ENCODE measurements around the gene ECM2. TPM values are rescaled to one million over a fixed set of nuclear protein-coding genes. Genes with fewer than 3 reads are reported as not detected.

Gene ECM2
- total RNA-seq, 2 donors from 2014 or later = 1.8 to 3.2 TPM

GRCh38 chr9:92516521-92516920, 19.3 kb downstream of the ECM2 start:
- H3K4me3 ChIP-seq (ENCODE audit: low read length) = no peak overlapping the region
- no peak overlapping the region for H3K27ac ChIP-seq (ENCODE audit: low read depth, low read length)

GRCh38 chr9:92514635-92515034, 21.2 kb downstream of the ECM2 start:
- Mint-ChIP-seq H3K36me3 (ENCODE audit: low read depth) (no peaks in the 10 kb centered on the region), H3K4me1 (peaks cover 12% of the 10 kb centered on the region), H3K4me3 (no peak overlapping the region), H3K27me3 (ENCODE audit: insufficient read depth) (no peaks in the 10 kb centered on the region), H3K27ac (no peak overlapping the region), H3K9me3 (peaks cover 2% of the 10 kb centered on the region)
- H3K27me3 ChIP-seq (ENCODE audit: control insufficient read depth, insufficient read depth, low read length, poor library complexity, severe bottlenecking) = no peaks in the 10 kb centered on the region
- WGBS, 2 experiments (ENCODE audit: insufficient coverage in 1 of 2, insufficient read length in 1 of 2) = 93% methylated on average over 10 of the region's 10 CpGs; no CpG with 5 or more reads in 1 of the 2 experiments
- H3K9ac ChIP-seq (ENCODE audit: extremely low read depth, low read length, poor library complexity, severe bottlenecking) = no peak overlapping the region
- H3K27ac ChIP-seq (ENCODE audit: low read depth, low read length) = no peak overlapping the region
- DNase-seq = no peak
- no peaks in the 10 kb centered on the region for H3K36me3 ChIP-seq (ENCODE audit: control insufficient read depth, insufficient read depth, low read length)
- peaks cover 3% of the 10 kb centered on the region for H3K4me1 ChIP-seq (ENCODE audit: control insufficient read depth, insufficient read depth, low read length)
- H3K4me3 ChIP-seq (ENCODE audit: low read length) = no peak overlapping the region
- no peaks in the 10 kb centered on the region for H3K9me3 ChIP-seq (ENCODE audit: control insufficient read depth, low read length)
- no peak for TF ChIP-seq CTCF (conservative IDR thresholded peaks at IDR 0.05)

More at GRCh38 chr9:92516521-92516920, 19.3 kb downstream of the ECM2 start:
- Mint-ChIP-seq H3K9me3 (peaks cover 3% of the 10 kb centered on the region), H3K27ac (no peak overlapping the region), H3K4me3 (no peak overlapping the region), H3K36me3 (ENCODE audit: low read depth) (no peaks in the 10 kb centered on the region), H3K27me3 (ENCODE audit: insufficient read depth) (no peaks in the 10 kb centered on the region), H3K4me1 (peaks cover 11% of the 10 kb centered on the region)
- TF ChIP-seq CTCF (conservative IDR thresholded peaks at IDR 0.05) = no peak
- Histone ChIP-seq H3K4me1 (ENCODE audit: control insufficient read depth, insufficient read depth, low read length) (peaks cover 3% of the 10 kb centered on the region), H3K27me3 (ENCODE audit: control insufficient read depth, insufficient read depth, low read length, poor library complexity, severe bottlenecking) (no peaks in the 10 kb centered on the region), H3K9me3 (ENCODE audit: control insufficient read depth, low read length) (no peaks in the 10 kb centered on the region), H3K9ac (ENCODE audit: extremely low read depth, low read length, poor library complexity, severe bottlenecking) (no peak overlapping the region), H3K36me3 (ENCODE audit: control insufficient read depth, insufficient read depth, low read length) (no peaks in the 10 kb centered on the region)
- DNase-seq = no peak
- no CpG with 5 or more reads among the region's 1 CpG for WGBS, 2 experiments (ENCODE audit: insufficient coverage in 1 of 2, insufficient read length in 1 of 2)

- no peak overlapping the region for H3K27ac Mint-ChIP-seq
- Histone ChIP-seq H3K27me3 (ENCODE audit: control insufficient read depth, insufficient read depth, low read length, poor library complexity, severe bottlenecking) (no peaks in the 10 kb centered on the region), H3K9me3 (ENCODE audit: control insufficient read depth, low read length) (no peaks in the 10 kb centered on the region), H3K36me3 (ENCODE audit: control insufficient read depth, insufficient read depth, low read length) (no peaks in the 10 kb centered on the region), H3K4me3 (ENCODE audit: low read length) (no peak overlapping the region), H3K9ac (ENCODE audit: extremely low read depth, low read length, poor library complexity, severe bottlenecking) (no peak overlapping the region), H3K27ac (ENCODE audit: low read depth, low read length) (no peak overlapping the region), H3K4me1 (ENCODE audit: control insufficient read depth, insufficient read depth, low read length) (peaks cover 3% of the 10 kb centered on the region)
- DNase-seq = no peak
- TF ChIP-seq CTCF (conservative IDR thresholded peaks at IDR 0.05) = no peak
- peaks cover 2% of the 10 kb centered on the region for H3K9me3 Mint-ChIP-seq
- H3K36me3 Mint-ChIP-seq (ENCODE audit: low read depth) = no peaks in the 10 kb centered on the region
- 90 to 100% methylated on average over 2 to 3 of the region's 3 CpGs for WGBS, 2 experiments (ENCODE audit: insufficient coverage in 1 of 2, insufficient read length in 1 of 2)
- no peaks in the 10 kb centered on the region for H3K27me3 Mint-ChIP-seq (ENCODE audit: insufficient read depth)
- peaks cover 12% of the 10 kb centered on the region for H3K4me1 Mint-ChIP-seq
- H3K4me3 Mint-ChIP-seq = no peak overlapping the region
These were observed 22.4 kb downstream of the ECM2 start for GRCh38 chr9:92513349-92513748.
